Activated CD4-positive, alpha-beta T cell treated with anti-CD3 and anti-CD28 coated beads, Interleukin-2, amount 50 U/mL, for 16 hours (primary cell): ENCODE measurements around the gene IRF3.

ENCODE experiments used
- DNase-seq: peaks from one replicate; pipeline ENCODE4 v3.0.0-alpha.2; 2020

Gene IRF3

GRCh38 chr19:49614096-49614833 lies 51.4 kb downstream of the IRF3 start:
- peak; percentile 63 for DNase-seq

- DNase-seq, result no peak
These were observed 52.3 kb downstream of the IRF3 start for GRCh38 chr19:49613374-49613773.
